ENCODE data around the gene SBF2. TPM values are rescaled to one million over a fixed set of nuclear protein-coding genes. Genes with fewer than 3 reads are reported as not detected.
"Not testable (repeated sequence)": the region's sequence is repeated elsewhere in the genome, so short reads cannot be mapped to it uniquely, and the experiment has no call there.

Gene SBF2
- polyA plus RNA-seq, 1 donor (not counting 4 experiments of a cell fraction or from before 2014, with no cell fraction given): 24.5 TPM

DNA sequence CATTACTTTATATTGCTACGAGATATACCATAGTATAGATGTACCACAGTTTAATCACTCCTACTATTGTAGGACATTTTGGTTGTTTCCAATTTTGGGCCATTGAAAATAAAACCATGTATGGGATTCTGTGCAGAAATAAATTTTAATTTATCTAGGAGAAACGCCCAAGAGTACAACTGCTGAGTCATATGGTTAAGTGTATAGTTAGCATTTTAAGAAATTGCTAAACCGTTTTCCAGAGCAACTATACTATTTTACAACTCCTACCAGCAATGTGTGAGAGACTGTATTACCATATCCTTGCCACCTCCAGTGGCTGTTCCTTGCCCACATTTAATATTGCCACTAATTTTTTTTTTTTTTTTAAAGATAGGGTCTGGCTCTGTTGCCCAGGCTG is 163.1 kb downstream of the SBF2 start:
- DNase-seq (ENCODE audit: low read depth, low spot score) (no peak), FAIRE-seq (no peak)
- Histone ChIP-seq H3K79me2 (ENCODE audit: control insufficient read depth, insufficient read depth, low read length) (no peaks in the 10 kb centered on the region), H2AFZ (ENCODE audit: control insufficient read depth, low read length) (no peak overlapping the region), H3K4me3 (ENCODE audit: control insufficient read depth in 2 of 3, extremely low read depth in 1 of 3, insufficient read depth in 2 of 3, low read depth in 1 of 3, low read length in 3 of 3) (no peak overlapping the region), H3K4me2 (ENCODE audit: control insufficient read depth, extremely low read depth, insufficient read depth, low read depth, low read length) (no peak overlapping the region), H3K36me3 (ENCODE audit: control insufficient read depth in 2 of 2, extremely low read depth in 1 of 2, insufficient read depth in 2 of 2, low read length in 2 of 2) (no peaks in the 10 kb centered on the region), H4K20me1 (ENCODE audit: control insufficient read depth, extremely low read depth, insufficient read depth, low read length) (no peaks in the 10 kb centered on the region), H3K27ac (ENCODE audit: control insufficient read depth, insufficient read depth, low read length) (no peak overlapping the region), H3K9ac (ENCODE audit: control insufficient read depth, extremely low read depth, insufficient read depth, low read length) (no peak overlapping the region), H3K27me3 (ENCODE audit: control insufficient read depth, extremely low read depth, insufficient read depth, low read length) (no peaks in the 10 kb centered on the region), H3K9me3 (ENCODE audit: control insufficient read depth, low read depth, low read length) (no peaks in the 10 kb centered on the region), H3K4me1 (ENCODE audit: control insufficient read depth, extremely low read depth, insufficient read depth, low read length) (peaks cover 2% of the 10 kb centered on the region), H3K9me1 (ENCODE audit: control insufficient read depth, extremely low read depth, insufficient read depth, low read length) (no peaks in the 10 kb centered on the region)
- dilution Hi-C loops (cut with MboI; ENCODE audit: extremely low pct_ligation_motif_present, low sequenced_read_pairs): no loop called here
- no peak for TF ChIP-seq EZH2 (IDR thresholded peaks at IDR 0.05; ENCODE audit: low read length)
- TF ChIP-seq, protein P1, sequence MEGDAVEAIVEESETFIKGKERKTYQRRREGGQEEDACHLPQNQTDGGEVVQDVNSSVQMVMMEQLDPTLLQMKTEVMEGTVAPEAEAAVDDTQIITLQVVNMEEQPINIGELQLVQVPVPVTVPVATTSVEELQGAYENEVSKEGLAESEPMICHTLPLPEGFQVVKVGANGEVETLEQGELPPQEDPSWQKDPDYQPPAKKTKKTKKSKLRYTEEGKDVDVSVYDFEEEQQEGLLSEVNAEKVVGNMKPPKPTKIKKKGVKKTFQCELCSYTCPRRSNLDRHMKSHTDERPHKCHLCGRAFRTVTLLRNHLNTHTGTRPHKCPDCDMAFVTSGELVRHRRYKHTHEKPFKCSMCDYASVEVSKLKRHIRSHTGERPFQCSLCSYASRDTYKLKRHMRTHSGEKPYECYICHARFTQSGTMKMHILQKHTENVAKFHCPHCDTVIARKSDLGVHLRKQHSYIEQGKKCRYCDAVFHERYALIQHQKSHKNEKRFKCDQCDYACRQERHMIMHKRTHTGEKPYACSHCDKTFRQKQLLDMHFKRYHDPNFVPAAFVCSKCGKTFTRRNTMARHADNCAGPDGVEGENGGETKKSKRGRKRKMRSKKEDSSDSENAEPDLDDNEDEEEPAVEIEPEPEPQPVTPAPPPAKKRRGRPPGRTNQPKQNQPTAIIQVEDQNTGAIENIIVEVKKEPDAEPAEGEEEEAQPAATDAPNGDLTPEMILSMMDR (optimal IDR thresholded peaks at IDR 0.05 in 1 of 3, IDR thresholded peaks at IDR 0.05 in 1 of 3, conservative IDR thresholded peaks at IDR 0.05 in 1 of 3; ENCODE audit: extremely low read depth in 1 of 3, insufficient read depth in 2 of 3, low read length in 3 of 3): no peak

DNA sequence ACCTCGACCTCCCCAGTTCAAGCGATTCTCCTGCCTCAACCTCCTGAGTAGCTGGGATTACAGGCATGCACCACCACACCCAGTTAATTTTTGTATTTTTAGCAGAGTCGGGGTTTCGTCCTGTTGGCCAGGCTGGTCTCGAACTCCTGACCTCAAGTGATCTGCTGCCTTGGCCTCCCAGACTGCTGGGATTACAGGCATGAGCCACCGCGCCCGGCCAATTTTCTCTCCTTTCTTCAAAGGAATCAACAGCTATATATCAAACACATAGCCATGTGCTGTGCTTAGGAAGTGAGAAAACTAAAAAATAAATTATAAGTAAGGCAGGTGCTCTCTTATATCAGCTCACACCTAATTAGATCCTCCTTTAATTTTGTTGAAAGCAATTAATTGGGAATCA is 164.8 kb downstream of the SBF2 start:
- H4K20me1 ChIP-seq (ENCODE audit: control insufficient read depth, extremely low read depth, insufficient read depth, low read length); dilution Hi-C loops (cut with MboI; ENCODE audit: extremely low pct_ligation_motif_present, low sequenced_read_pairs); H2AFZ ChIP-seq (ENCODE audit: control insufficient read depth, low read length); H3K9me1 ChIP-seq (ENCODE audit: control insufficient read depth, extremely low read depth, insufficient read depth, low read length); H3K27ac ChIP-seq (ENCODE audit: control insufficient read depth, insufficient read depth, low read length); H3K4me1 ChIP-seq (ENCODE audit: control insufficient read depth, extremely low read depth, insufficient read depth, low read length); H3K4me2 ChIP-seq (ENCODE audit: control insufficient read depth, extremely low read depth, insufficient read depth, low read depth, low read length); H3K27me3 ChIP-seq (ENCODE audit: control insufficient read depth, extremely low read depth, insufficient read depth, low read length); H3K4me3 ChIP-seq (ENCODE audit: control insufficient read depth in 2 of 3, extremely low read depth in 1 of 3, insufficient read depth in 2 of 3, low read depth in 1 of 3, low read length in 3 of 3); DNase-seq (ENCODE audit: low read depth, low spot score); H3K79me2 ChIP-seq (ENCODE audit: control insufficient read depth, insufficient read depth, low read length); FAIRE-seq; H3K9me3 ChIP-seq (ENCODE audit: control insufficient read depth, low read depth, low read length); H3K9ac ChIP-seq (ENCODE audit: control insufficient read depth, extremely low read depth, insufficient read depth, low read length); H3K36me3 ChIP-seq (ENCODE audit: control insufficient read depth in 2 of 2, extremely low read depth in 1 of 2, insufficient read depth in 2 of 2, low read length in 2 of 2): not testable (repeated sequence)

DNA sequence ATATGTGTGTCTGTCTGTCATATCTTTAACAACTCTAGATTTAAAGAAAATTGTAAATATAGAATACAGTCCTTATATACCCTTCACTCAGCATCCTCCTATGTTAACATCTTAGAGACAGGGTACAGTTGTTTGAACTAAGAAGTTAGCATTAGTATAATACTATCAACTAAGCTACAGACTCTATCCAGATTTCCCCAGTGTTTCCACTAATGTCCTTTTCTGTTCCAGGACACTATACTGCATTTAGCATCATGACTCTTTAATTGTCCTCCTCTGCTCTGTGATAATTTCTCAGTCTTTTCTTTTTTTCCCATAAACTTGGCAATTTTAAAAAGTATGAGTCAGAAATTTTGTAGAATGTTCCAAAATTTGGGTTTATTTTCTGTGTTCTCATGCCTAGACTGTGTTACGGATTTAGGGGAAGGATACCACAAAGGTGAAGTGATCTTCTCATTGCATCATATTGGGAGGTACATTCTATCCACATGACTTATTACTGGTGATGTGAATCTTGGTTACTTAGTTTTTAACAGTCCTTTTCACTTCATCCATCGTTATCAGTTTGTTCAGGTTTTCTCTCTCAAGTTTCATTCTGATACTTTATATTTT is 168.4 kb downstream of the SBF2 start:
- Histone ChIP-seq H2AFZ (ENCODE audit: control insufficient read depth, low read length) (no peak overlapping the region), H3K27me3 (ENCODE audit: control insufficient read depth, extremely low read depth, insufficient read depth, low read length) (no peaks in the 10 kb centered on the region), H3K4me3 (ENCODE audit: control insufficient read depth in 2 of 3, extremely low read depth in 1 of 3, insufficient read depth in 2 of 3, low read depth in 1 of 3, low read length in 3 of 3) (no peak overlapping the region), H4K20me1 (ENCODE audit: control insufficient read depth, extremely low read depth, insufficient read depth, low read length) (no peaks in the 10 kb centered on the region), H3K9ac (ENCODE audit: control insufficient read depth, extremely low read depth, insufficient read depth, low read length) (no peak overlapping the region), H3K79me2 (ENCODE audit: control insufficient read depth, insufficient read depth, low read length) (peaks cover 2% of the 10 kb centered on the region), H3K9me1 (ENCODE audit: control insufficient read depth, extremely low read depth, insufficient read depth, low read length) (no peaks in the 10 kb centered on the region), H3K27ac (ENCODE audit: control insufficient read depth, insufficient read depth, low read length) (no peak overlapping the region), H3K36me3 (ENCODE audit: control insufficient read depth in 2 of 2, extremely low read depth in 1 of 2, insufficient read depth in 2 of 2, low read length in 2 of 2) (no peaks in the 10 kb centered on the region), H3K4me2 (ENCODE audit: control insufficient read depth, extremely low read depth, insufficient read depth, low read depth, low read length) (no peak overlapping the region), H3K4me1 (ENCODE audit: control insufficient read depth, extremely low read depth, insufficient read depth, low read length) (peaks cover 29% of the 10 kb centered on the region), H3K9me3 (ENCODE audit: control insufficient read depth, low read depth, low read length) (no peaks in the 10 kb centered on the region)
- FAIRE-seq (no peak), DNase-seq (ENCODE audit: low read depth, low spot score) (no peak)
- dilution Hi-C loops (cut with MboI; ENCODE audit: extremely low pct_ligation_motif_present, low sequenced_read_pairs): no loop called here
- TF ChIP-seq, protein P1 (optimal IDR thresholded peaks at IDR 0.05 in 1 of 3, IDR thresholded peaks at IDR 0.05 in 1 of 3, conservative IDR thresholded peaks at IDR 0.05 in 1 of 3; ENCODE audit: extremely low read depth in 1 of 3, insufficient read depth in 2 of 3, low read length in 3 of 3): no peak
- no peak for TF ChIP-seq EZH2 (IDR thresholded peaks at IDR 0.05; ENCODE audit: low read length)

Measured in keratinocyte (primary cell).